ENCODE measurements around the gene SCMH1.

- TF ChIP-seq POLR2A (IDR thresholded peaks at IDR 0.05) (no peak), POLR2AphosphoS5 (IDR thresholded peaks at IDR 0.05) (no peak)
Observed at GRCh38 chr1:41030872-41031616, 211.1 kb downstream of the SCMH1 start.

Measured in upper lobe of left lung (tissue), 4 donors.